GM23338 (cell line): ENCODE results near the gene ERN2. TPM values are rescaled to one million over a fixed set of nuclear protein-coding genes. Genes with fewer than 3 reads are reported as not detected.

ENCODE experiments used
- ATAC-seq: fragments of 200-7000 bp; cut with Tn5 transposase; 3 replicates; pipeline ENCODE4 v1.9.1; 2020
- DNase-seq: peaks from one replicate; pipeline ENCODE4 v3.0.0-alpha.2; 2015; ENCODE audit warnings: low spot score
- H2AFZ ChIP-seq: fragments of 200-600 bp; sonication (generic); 2 replicates; pipeline ENCODE4 v1.8.0; 2016; ENCODE audit warnings: antibody characterized with exemption, mild to moderate bottlenecking, moderate library complexity
- H3F3A ChIP-seq: fragments of 200-600 bp; sonication (generic); replicated peaks from 2 replicates; pipeline ENCODE4 v1.8.0; 2017; ENCODE audit warnings: antibody characterized with exemption, mixed run types, low read depth
- H3K27ac ChIP-seq: fragments of 200-600 bp; sonication (generic); 2 replicates; pipeline ENCODE4 v1.6.1; 2016; ENCODE audit warnings: low read depth
- H3K27me3 ChIP-seq: fragments of 200-600 bp; sonication (generic); 2 replicates; pipeline ENCODE4 v1.8.0; 2016; ENCODE audit warnings: mild to moderate bottlenecking, mixed run types, moderate library complexity; ENCODE audit not compliant: insufficient read depth
- H3K36me3 ChIP-seq: fragments of 200-600 bp; sonication (generic); 2 replicates; pipeline ENCODE4 v1.8.0; 2016; ENCODE audit warnings: mild to moderate bottlenecking; ENCODE audit not compliant: insufficient read depth
- H3K4me1 ChIP-seq: fragments of 200-600 bp; sonication (generic); 2 replicates; pipeline ENCODE4 v1.8.0; 2016; ENCODE audit warnings: mild to moderate bottlenecking, moderate library complexity; ENCODE audit not compliant: insufficient read depth
- H3K4me2 ChIP-seq: fragments of 200-600 bp; sonication (generic); 2 replicates; pipeline ENCODE4 v1.7.1; 2017; ENCODE audit warnings: mixed run types
- H3K4me3 ChIP-seq: fragments of 200-600 bp; sonication (generic); 2 replicates; pipeline ENCODE4 v1.6.1; 2016; ENCODE audit warnings: mixed run types
- H3K79me2 ChIP-seq: fragments of 200-600 bp; sonication (generic); replicated peaks from 2 replicates; pipeline ENCODE4 v1.8.0; 2017; ENCODE audit warnings: mild to moderate bottlenecking; ENCODE audit not compliant: insufficient read depth
- H3K9me2 ChIP-seq: fragments of 200-600 bp; sonication (generic); 2 replicates; pipeline ENCODE4 v1.8.0; 2017; ENCODE audit not compliant: insufficient read depth
- H4K20me1 ChIP-seq: fragments of 200-600 bp; sonication (generic); replicated peaks from 2 replicates; pipeline ENCODE4 v1.8.0; 2017; ENCODE audit warnings: mild to moderate bottlenecking; ENCODE audit not compliant: insufficient read depth
- H3K27ac Mint-ChIP-seq: 2 replicates; pipeline ENCODE4 v1.8.0; 2020; ENCODE audit warnings: inconsistent platforms, mild to moderate bottlenecking, moderate library complexity, mixed read lengths
- H3K27me3 Mint-ChIP-seq: 3 replicates; pipeline ENCODE4 v1.8.0; 2022; ENCODE audit warnings: low read depth, mild to moderate bottlenecking, moderate library complexity, mixed read lengths, inconsistent platforms; ENCODE audit not compliant: insufficient read depth, poor library complexity
- H3K36me3 Mint-ChIP-seq: 3 replicates; pipeline ENCODE4 v1.8.0; 2021; ENCODE audit warnings: low read depth, mild to moderate bottlenecking, inconsistent platforms, moderate library complexity, mixed read lengths
- H3K4me1 Mint-ChIP-seq: 3 replicates; pipeline ENCODE4 v1.8.0; 2020; ENCODE audit warnings: mild to moderate bottlenecking, inconsistent platforms, mixed read lengths
- H3K4me3 Mint-ChIP-seq: 3 replicates; pipeline ENCODE4 v1.8.0; 2021; ENCODE audit warnings: moderate library complexity, mild to moderate bottlenecking, inconsistent platforms, mixed read lengths
- H3K9me3 Mint-ChIP-seq: 3 replicates; pipeline ENCODE4 v1.8.0; 2020; ENCODE audit warnings: moderate library complexity, mild to moderate bottlenecking, inconsistent platforms, mixed read lengths
- EZH2 ChIP-seq: fragments of 200-600 bp; sonication (generic); IDR thresholded peaks from one replicate; pipeline ENCODE4 v1.8.0; 2017; ENCODE audit warnings: antibody characterized with exemption, mild to moderate bottlenecking, low read depth; ENCODE audit not compliant: unreplicated experiment
- JUNB ChIP-seq: IDR thresholded peaks from one replicate; pipeline ENCODE4 v1.6.1; 2016; ENCODE audit warnings: antibody characterized with exemption; ENCODE audit not compliant: unreplicated experiment
- NANOG ChIP-seq: IDR thresholded peaks from 2 replicates; pipeline ENCODE4 v1.6.1; 2016; ENCODE audit warnings: antibody characterized with exemption, borderline replicate concordance
- STAT1 ChIP-seq: IDR thresholded peaks from one replicate; pipeline ENCODE4 v1.6.1; 2016; ENCODE audit warnings: antibody characterized with exemption; ENCODE audit not compliant: unreplicated experiment
- ZNF114 ChIP-seq: fragments of 250-450 bp; sonication (Bioruptor Pico); IDR thresholded peaks from 2 replicates; pipeline ENCODE4 v1.5.0; 2020; ENCODE audit warnings: mild to moderate bottlenecking, moderate library complexity
- polyA plus RNA-seq: library from polyadenylated mRNA; unstranded; fragments of >200 nt; fragmentation: Nextera tagmentation; extraction: Ambion mirVana; gene quantifications from 2 replicates; pipeline ENCODE4 v1.2.1, GENCODE V29; 2016
- total RNA-seq: library from RNA; depleted of rRNA; stranded (reverse); fragments of >200 nt; shearing (Covaris generic); gene quantifications from 2 replicates; pipeline ENCODE4 v1.2.3, GENCODE V29; 2014
- TF ChIP-seq, protein P1 (sequence below): IDR thresholded peaks from one replicate; pipeline ENCODE4 v1.6.1; 2018; ENCODE audit warnings: antibody characterized with exemption; ENCODE audit not compliant: unreplicated experiment
- TF ChIP-seq, protein P2 (sequence below), 2 experiments: fragments of 200-600 bp in 1 of 2; sonication (generic) in 1 of 2; conservative IDR thresholded peaks; 2 replicates each; pipeline versions ENCODE4 v1.5.1 to v1.6.1; 2016 to 2017; ENCODE audit warnings: antibody characterized with exemption in 2 of 2, low read depth in 2 of 2, mild to moderate bottlenecking in 2 of 2, moderate library complexity in 1 of 2
- TF ChIP-seq, protein P3 (sequence below): fragments of 250-450 bp; sonication (Bioruptor Pico); IDR thresholded peaks from 2 replicates; pipeline ENCODE4 v1.5.0; 2020; ENCODE audit warnings: mild to moderate bottlenecking, moderate library complexity

The ERN2 gene
- total and polyA plus RNA-seq, 2 experiments from 2014 or later: 0.97 to 1.1 TPM

DNA sequence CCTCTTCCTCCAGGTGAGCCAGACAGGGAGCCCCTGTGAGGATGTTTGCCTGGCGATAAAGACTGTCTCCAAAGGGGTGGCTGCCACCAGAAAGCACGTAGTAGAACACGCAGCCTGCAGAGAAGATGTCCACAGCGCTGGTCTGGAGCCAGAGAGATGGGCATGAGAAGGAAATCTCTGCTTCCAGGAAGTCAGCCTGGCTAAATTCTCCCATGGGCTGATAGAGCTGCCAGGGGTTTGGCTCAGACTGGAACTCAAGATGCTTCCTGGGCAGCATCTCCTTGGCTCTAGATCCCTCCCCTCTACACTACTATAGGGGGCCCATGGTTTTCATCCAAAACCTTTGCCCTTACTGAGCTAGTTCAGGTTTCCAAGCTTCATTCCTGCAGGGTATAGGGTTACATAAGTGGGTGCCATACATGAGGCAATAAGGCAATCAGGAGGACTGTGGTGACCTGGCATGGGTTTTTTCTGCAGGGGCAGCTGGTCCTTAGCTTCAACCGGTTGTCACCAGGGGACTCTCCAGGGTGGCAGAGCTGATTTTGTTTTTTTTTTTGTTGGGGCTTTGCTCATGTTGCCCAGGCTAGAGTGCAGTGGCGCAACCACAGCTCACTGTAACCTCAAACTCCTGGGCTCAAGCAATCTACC is 20.7 kb downstream of the ERN2 start:
- DNase-seq (no peak), ATAC-seq (no peak)
- H3K27ac ChIP-seq: no peak overlapping the region
- no peaks in the 10 kb centered on the region for H3K9me2 ChIP-seq
- H3K27me3 Mint-ChIP-seq: peaks cover 7% of the 10 kb centered on the region
- peaks cover 7% of the 10 kb centered on the region; the same call in 1 of the 2 replicates for H3K4me1 ChIP-seq
- H3K27me3 ChIP-seq: no peaks in the 10 kb centered on the region
- peaks cover 43% of the 10 kb centered on the region for H3K36me3 Mint-ChIP-seq
- H3K4me2 ChIP-seq: no peak overlapping the region
- no peaks in the 10 kb centered on the region; the same call in 2 of the 3 replicates for H3K9me3 Mint-ChIP-seq
- H2AFZ ChIP-seq: no peak overlapping the region
- H3K27ac Mint-ChIP-seq: no peak overlapping the region
- TF ChIP-seq NANOG (no peak), ZNF114 (CRISPR knock-in tag) (no peak), STAT1 (no peak)
- TF ChIP-seq, protein P1, sequence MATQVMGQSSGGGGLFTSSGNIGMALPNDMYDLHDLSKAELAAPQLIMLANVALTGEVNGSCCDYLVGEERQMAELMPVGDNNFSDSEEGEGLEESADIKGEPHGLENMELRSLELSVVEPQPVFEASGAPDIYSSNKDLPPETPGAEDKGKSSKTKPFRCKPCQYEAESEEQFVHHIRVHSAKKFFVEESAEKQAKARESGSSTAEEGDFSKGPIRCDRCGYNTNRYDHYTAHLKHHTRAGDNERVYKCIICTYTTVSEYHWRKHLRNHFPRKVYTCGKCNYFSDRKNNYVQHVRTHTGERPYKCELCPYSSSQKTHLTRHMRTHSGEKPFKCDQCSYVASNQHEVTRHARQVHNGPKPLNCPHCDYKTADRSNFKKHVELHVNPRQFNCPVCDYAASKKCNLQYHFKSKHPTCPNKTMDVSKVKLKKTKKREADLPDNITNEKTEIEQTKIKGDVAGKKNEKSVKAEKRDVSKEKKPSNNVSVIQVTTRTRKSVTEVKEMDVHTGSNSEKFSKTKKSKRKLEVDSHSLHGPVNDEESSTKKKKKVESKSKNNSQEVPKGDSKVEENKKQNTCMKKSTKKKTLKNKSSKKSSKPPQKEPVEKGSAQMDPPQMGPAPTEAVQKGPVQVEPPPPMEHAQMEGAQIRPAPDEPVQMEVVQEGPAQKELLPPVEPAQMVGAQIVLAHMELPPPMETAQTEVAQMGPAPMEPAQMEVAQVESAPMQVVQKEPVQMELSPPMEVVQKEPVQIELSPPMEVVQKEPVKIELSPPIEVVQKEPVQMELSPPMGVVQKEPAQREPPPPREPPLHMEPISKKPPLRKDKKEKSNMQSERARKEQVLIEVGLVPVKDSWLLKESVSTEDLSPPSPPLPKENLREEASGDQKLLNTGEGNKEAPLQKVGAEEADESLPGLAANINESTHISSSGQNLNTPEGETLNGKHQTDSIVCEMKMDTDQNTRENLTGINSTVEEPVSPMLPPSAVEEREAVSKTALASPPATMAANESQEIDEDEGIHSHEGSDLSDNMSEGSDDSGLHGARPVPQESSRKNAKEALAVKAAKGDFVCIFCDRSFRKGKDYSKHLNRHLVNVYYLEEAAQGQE: no peak
- TF ChIP-seq, protein P2, sequence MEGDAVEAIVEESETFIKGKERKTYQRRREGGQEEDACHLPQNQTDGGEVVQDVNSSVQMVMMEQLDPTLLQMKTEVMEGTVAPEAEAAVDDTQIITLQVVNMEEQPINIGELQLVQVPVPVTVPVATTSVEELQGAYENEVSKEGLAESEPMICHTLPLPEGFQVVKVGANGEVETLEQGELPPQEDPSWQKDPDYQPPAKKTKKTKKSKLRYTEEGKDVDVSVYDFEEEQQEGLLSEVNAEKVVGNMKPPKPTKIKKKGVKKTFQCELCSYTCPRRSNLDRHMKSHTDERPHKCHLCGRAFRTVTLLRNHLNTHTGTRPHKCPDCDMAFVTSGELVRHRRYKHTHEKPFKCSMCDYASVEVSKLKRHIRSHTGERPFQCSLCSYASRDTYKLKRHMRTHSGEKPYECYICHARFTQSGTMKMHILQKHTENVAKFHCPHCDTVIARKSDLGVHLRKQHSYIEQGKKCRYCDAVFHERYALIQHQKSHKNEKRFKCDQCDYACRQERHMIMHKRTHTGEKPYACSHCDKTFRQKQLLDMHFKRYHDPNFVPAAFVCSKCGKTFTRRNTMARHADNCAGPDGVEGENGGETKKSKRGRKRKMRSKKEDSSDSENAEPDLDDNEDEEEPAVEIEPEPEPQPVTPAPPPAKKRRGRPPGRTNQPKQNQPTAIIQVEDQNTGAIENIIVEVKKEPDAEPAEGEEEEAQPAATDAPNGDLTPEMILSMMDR (conservative IDR thresholded peaks at IDR 0.05; ENCODE audit: low read depth in 2 of 2): no peak
- peaks cover 7% of the 10 kb centered on the region; the same call in 2 of the 3 replicates for H3K4me1 Mint-ChIP-seq
- peaks cover 23% of the 10 kb centered on the region for H3K36me3 ChIP-seq
- H3K79me2 ChIP-seq: no peaks in the 10 kb centered on the region
- no peak overlapping the region for H3K4me3 Mint-ChIP-seq
- H3F3A ChIP-seq: peaks cover 9% of the 10 kb centered on the region; the same call in 1 of the 2 replicates
- H4K20me1 ChIP-seq: no peaks in the 10 kb centered on the region
- H3K4me3 ChIP-seq: no peak overlapping the region

DNA sequence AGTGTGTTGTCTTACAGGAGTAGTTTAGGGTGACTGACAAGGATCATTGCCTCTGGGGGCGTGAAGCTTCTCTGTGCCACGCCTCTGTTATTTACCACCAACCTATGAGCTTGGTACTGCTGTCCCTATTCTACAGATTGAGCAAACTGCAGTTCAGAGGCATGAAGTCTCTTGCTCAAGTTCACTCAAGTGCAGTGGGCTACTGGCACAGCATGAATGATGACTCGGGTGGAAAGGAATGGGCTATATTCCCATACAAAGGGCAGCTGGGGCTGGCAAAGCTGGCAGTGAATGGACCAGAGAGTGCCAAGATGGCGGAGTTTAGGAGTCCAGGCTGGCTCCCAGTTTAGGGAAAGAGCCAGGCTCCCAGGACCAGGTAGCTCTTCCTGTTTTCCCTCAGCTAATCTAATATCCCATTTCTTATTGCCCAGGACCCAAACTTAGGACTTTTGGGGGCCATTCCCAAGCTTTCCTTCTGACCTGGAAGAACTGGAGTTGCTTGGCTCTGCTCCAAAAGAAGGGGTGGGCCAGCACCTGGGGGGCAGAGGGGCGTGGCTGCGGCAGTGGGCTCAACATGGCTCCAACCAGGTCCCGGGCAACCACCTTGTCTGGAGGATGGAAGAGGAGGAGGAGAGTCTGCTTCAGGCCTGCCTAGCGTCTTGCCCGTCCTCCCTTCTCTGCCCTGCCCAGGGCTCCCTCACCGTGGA is 21.4 kb downstream of the ERN2 start:
- Mint-ChIP-seq H3K4me3 (no peak overlapping the region), H3K27me3 (peaks cover 7% of the 10 kb centered on the region), H3K27ac (no peak overlapping the region; the same call in 1 of the 2 replicates), H3K36me3 (peaks cover 50% of the 10 kb centered on the region), H3K9me3 (no peaks in the 10 kb centered on the region; the same call in 2 of the 3 replicates), H3K4me1 (peaks cover 7% of the 10 kb centered on the region; the same call in 2 of the 3 replicates)
- Histone ChIP-seq H3K27me3 (no peaks in the 10 kb centered on the region), H3K79me2 (0 out of 2 replicates have a peak, but pooled peaks cover 1% of the 10 kb centered on the region), H3K4me2 (no peak overlapping the region), H3K27ac (peak overlapping the region; percentile 50; the same call in 1 of the 2 replicates), H3K4me1 (peaks cover 7% of the 10 kb centered on the region; the same call in 1 of the 2 replicates), H3K4me3 (no peak overlapping the region), H3K36me3 (peaks cover 30% of the 10 kb centered on the region), H2AFZ (no peak overlapping the region), H4K20me1 (no peaks in the 10 kb centered on the region; the same call in 1 of the 2 replicates), H3K9me2 (no peaks in the 10 kb centered on the region), H3F3A (peaks cover 9% of the 10 kb centered on the region; the same call in 1 of the 2 replicates)
- ATAC-seq (no peak), DNase-seq (peak; percentile 17)
- no peak for TF ChIP-seq JUNB
- TF ChIP-seq EZH2: no peak
- TF ChIP-seq, protein P3, sequence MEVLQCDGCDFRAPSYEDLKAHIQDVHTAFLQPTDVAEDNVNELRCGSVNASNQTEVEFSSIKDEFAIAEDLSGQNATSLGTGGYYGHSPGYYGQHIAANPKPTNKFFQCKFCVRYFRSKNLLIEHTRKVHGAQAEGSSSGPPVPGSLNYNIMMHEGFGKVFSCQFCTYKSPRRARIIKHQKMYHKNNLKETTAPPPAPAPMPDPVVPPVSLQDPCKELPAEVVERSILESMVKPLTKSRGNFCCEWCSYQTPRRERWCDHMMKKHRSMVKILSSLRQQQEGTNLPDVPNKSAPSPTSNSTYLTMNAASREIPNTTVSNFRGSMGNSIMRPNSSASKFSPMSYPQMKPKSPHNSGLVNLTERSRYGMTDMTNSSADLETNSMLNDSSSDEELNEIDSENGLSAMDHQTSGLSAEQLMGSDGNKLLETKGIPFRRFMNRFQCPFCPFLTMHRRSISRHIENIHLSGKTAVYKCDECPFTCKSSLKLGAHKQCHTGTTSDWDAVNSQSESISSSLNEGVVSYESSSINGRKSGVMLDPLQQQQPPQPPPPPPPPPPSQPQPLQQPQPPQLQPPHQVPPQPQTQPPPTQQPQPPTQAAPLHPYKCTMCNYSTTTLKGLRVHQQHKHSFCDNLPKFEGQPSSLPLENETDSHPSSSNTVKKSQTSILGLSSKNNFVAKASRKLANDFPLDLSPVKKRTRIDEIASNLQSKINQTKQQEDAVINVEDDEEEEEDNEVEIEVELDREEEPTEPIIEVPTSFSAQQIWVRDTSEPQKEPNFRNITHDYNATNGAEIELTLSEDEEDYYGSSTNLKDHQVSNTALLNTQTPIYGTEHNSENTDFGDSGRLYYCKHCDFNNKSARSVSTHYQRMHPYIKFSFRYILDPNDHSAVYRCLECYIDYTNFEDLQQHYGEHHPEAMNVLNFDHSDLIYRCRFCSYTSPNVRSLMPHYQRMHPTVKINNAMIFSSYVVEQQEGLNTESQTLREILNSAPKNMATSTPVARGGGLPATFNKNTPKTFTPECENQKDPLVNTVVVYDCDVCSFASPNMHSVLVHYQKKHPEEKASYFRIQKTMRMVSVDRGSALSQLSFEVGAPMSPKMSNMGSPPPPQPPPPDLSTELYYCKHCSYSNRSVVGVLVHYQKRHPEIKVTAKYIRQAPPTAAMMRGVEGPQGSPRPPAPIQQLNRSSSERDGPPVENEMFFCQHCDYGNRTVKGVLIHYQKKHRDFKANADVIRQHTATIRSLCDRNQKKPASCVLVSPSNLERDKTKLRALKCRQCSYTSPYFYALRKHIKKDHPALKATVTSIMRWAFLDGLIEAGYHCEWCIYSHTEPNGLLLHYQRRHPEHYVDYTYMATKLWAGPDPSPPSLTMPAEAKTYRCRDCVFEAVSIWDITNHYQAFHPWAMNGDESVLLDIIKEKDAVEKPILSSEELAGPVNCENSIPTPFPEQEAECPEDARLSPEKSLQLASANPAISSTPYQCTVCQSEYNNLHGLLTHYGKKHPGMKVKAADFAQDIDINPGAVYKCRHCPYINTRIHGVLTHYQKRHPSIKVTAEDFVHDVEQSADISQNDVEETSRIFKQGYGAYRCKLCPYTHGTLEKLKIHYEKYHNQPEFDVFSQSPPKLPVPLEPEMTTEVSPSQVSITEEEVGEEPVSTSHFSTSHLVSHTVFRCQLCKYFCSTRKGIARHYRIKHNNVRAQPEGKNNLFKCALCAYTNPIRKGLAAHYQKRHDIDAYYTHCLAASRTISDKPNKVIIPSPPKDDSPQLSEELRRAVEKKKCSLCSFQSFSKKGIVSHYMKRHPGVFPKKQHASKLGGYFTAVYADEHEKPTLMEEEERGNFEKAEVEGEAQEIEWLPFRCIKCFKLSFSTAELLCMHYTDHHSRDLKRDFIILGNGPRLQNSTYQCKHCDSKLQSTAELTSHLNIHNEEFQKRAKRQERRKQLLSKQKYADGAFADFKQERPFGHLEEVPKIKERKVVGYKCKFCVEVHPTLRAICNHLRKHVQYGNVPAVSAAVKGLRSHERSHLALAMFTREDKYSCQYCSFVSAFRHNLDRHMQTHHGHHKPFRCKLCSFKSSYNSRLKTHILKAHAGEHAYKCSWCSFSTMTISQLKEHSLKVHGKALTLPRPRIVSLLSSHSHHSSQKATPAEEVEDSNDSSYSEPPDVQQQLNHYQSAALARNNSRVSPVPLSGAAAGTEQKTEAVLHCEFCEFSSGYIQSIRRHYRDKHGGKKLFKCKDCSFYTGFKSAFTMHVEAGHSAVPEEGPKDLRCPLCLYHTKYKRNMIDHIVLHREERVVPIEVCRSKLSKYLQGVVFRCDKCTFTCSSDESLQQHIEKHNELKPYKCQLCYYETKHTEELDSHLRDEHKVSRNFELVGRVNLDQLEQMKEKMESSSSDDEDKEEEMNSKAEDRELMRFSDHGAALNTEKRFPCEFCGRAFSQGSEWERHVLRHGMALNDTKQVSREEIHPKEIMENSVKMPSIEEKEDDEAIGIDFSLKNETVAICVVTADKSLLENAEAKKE (CRISPR knock-in tag): no peak
